Left lung (tissue), 14 donors: ENCODE data around the gene TAGLN. TPM values are rescaled to one million over a fixed set of nuclear protein-coding genes. Genes with fewer than 3 reads are reported as not detected.

Source experiments
- ATAC-seq: fragments of 200-7000 bp; cut with Tn5 transposase; one replicate; pipeline ENCODE4 v1.9.1; 2020; ENCODE audit warnings: moderate library complexity
- DNase-seq, 4 donors: peaks; one replicate each; pipeline ENCODE4 v3.0.0-alpha.2; 2013 to 2020
- H3K27ac ChIP-seq, 2 donors: fragments of 200-600 bp; sonication (generic) in 1 of 2; one replicate each; pipeline versions ENCODE4 v1.5.0 to v1.8.0; 2020 to 2021
- H3K27me3 ChIP-seq, 2 donors: fragments of 200-600 bp; sonication (generic) in 1 of 2; one replicate each; pipeline versions ENCODE4 v1.5.0 to v1.8.0; 2020 to 2021
- H3K36me3 ChIP-seq, 2 donors: fragments of 200-600 bp; sonication (generic) in 1 of 2; one replicate each; pipeline versions ENCODE4 v1.5.0 to v1.8.0; 2020 to 2021
- H3K4me1 ChIP-seq, 2 donors: fragments of 200-600 bp; one replicate each; pipeline ENCODE4 v1.8.0; 2021
- H3K4me3 ChIP-seq, 2 donors: fragments of 200-600 bp; sonication (generic) in 1 of 2; one replicate each; pipeline versions ENCODE4 v1.5.0 to v1.8.0; 2020 to 2021; ENCODE audit warnings: mild to moderate bottlenecking in 1 of 2
- H3K9me3 ChIP-seq, 2 donors: fragments of 200-600 bp; sonication (generic) in 1 of 2; one replicate each; pipeline versions ENCODE4 v1.5.0 to v1.8.0; 2020 to 2021
- intact Hi-C, 2 donors: fragments of 100-400 bp; cut with DNase I; formaldehyde crosslinking; loops; one replicate each; pipeline versions ENCODE4 v1.11.2 to v1.14.2; 2022
- long read RNA-seq, 12 donors: library from polyadenylated mRNA in 2 of 12; unstranded in 2 of 12; transcript quantifications; one replicate each; pipeline ENCODE4 v2.0.0 and lab custom pipeline, GENCODE V29; 2019 to 2026
- polyA plus RNA-seq, 6 donors: library from polyadenylated mRNA; unstranded; fragments of 120-200 nt; gene quantifications; one replicate each; pipeline ENCODE4 v1.2.1, GENCODE V29; 2013; ENCODE audit not compliant: insufficient read length in 6 of 6
- total RNA-seq, 2 donors: library from RNA; stranded (reverse); fragmentation: NEBNext Ultra II Directional; extraction: Animal tissue kit (Norgen Biotek cat#: 25700); gene quantifications; one replicate each; pipeline ENCODE4 v1.2.1, GENCODE V29; 2021
- TF ChIP-seq, protein P1 (sequence below), 2 donors: fragments of 200-600 bp; sonication (generic) in 1 of 2; IDR thresholded peaks; one replicate each; pipeline versions ENCODE4 v1.5.0 to v1.8.0; 2021; ENCODE audit warnings: antibody characterized with exemption in 2 of 2
- donor health status: DM: no; HTN: yes; CAD: no.
- donor health status: DM: no; HTN: no; CAD: no.

Gene TAGLN
- total RNA-seq (100 to 1,000 TPM; 505 to 763 TPM), polyA plus RNA-seq (100 to 1,000 TPM; 104 to 262 (median 149) TPM)
- long read RNA-seq, donor 1, transcript TAGLN-202 (5 exons, 928 nt) = major isoform, 131 of 168 reads
- long read RNA-seq, donor 1, transcript TAGLN-207 (4 exons, 2,166 nt) = minor isoform, 21 of 168 reads
- long read RNA-seq, donor 1, partial matches to known transcripts = 16 of 168 reads
- long read RNA-seq, donor 1, other reads (novel, unspliced or antisense) = 0 of 168 reads
- long read RNA-seq, donor 2, transcript TAGLN-207 (4 exons, 2,166 nt) = minor isoform, 11 of 97 reads
- long read RNA-seq, donor 2, transcript TAGLN-202 (5 exons, 928 nt) = major isoform, 70 of 97 reads
- long read RNA-seq, donor 2, partial matches to known transcripts = 14 of 97 reads
- long read RNA-seq, donor 2, other reads (novel, unspliced or antisense) = 0 of 97 reads
- long read RNA-seq, donor 3, transcript TAGLN-202 (5 exons, 928 nt) = major isoform, 77 of 91 reads
- long read RNA-seq, donor 3, transcript TAGLN-207 (4 exons, 2,166 nt) = minor isoform, 9 of 91 reads
- long read RNA-seq, donor 3, partial matches to known transcripts = 5 of 91 reads
- long read RNA-seq, donor 3, other reads (novel, unspliced or antisense) = 0 of 91 reads
- long read RNA-seq, donor 4, transcript TAGLN-201 (5 exons, 1,477 nt) = minor isoform, 8 of 989 reads
- long read RNA-seq, donor 4, transcript TAGLN-207 (4 exons, 2,166 nt) = minor isoform, 11 of 989 reads
- long read RNA-seq, donor 4, transcript TAGLN-202 (5 exons, 928 nt) = major isoform, 904 of 989 reads
- long read RNA-seq, donor 4, partial matches to known transcripts = 43 of 989 reads
- long read RNA-seq, donor 4, other reads (novel, unspliced or antisense) = 19 of 989 reads
- long read RNA-seq, donor 5, transcript TAGLN-202 (5 exons, 928 nt) = major isoform, 89 of 105 reads
- long read RNA-seq, donor 5, transcript TAGLN-207 (4 exons, 2,166 nt) = minor isoform, 8 of 105 reads
- long read RNA-seq, donor 5, partial matches to known transcripts = 7 of 105 reads
- long read RNA-seq, donor 5, other reads (novel, unspliced or antisense) = 0 of 105 reads
- long read RNA-seq, donor 6, transcript TAGLN-202 (5 exons, 928 nt) = major isoform, 53 of 87 reads
- long read RNA-seq, donor 6, partial matches to known transcripts = 31 of 87 reads
- long read RNA-seq, donor 6, other reads (novel, unspliced or antisense) = 0 of 87 reads
- long read RNA-seq, donor 7, transcript TAGLN-207 (4 exons, 2,166 nt) = minor isoform, 9 of 56 reads
- long read RNA-seq, donor 7, transcript TAGLN-202 (5 exons, 928 nt) = major isoform, 46 of 56 reads
- long read RNA-seq, donor 7, partial matches to known transcripts = 0 of 56 reads
- long read RNA-seq, donor 7, other reads (novel, unspliced or antisense) = 0 of 56 reads
- long read RNA-seq, donor 8, transcript TAGLN-202 (5 exons, 928 nt) = major isoform, 79 of 91 reads
- long read RNA-seq, donor 8, transcript TAGLN-207 (4 exons, 2,166 nt) = minor isoform, 12 of 91 reads
- long read RNA-seq, donor 8, partial matches to known transcripts = 0 of 91 reads
- long read RNA-seq, donor 8, other reads (novel, unspliced or antisense) = 0 of 91 reads
- long read RNA-seq, donor 9, partial matches to known transcripts = 0 of 1 reads
- long read RNA-seq, donor 9, other reads (novel, unspliced or antisense) = 0 of 1 reads
- long read RNA-seq, donor 10, transcript TAGLN-203 (6 exons, 1,048 nt) = minor isoform, 6 of 2,455 reads
- long read RNA-seq, donor 10, transcript TAGLN-202 (5 exons, 928 nt) = major isoform, 2,334 of 2,455 reads
- long read RNA-seq, donor 10, transcript TAGLN-207 (4 exons, 2,166 nt) = minor isoform, 42 of 2,455 reads
- long read RNA-seq, donor 10, transcript TAGLN-201 (5 exons, 1,477 nt) = minor isoform, 6 of 2,455 reads
- long read RNA-seq, donor 10, partial matches to known transcripts = 16 of 2,455 reads
- long read RNA-seq, donor 10, other reads (novel, unspliced or antisense) = 51 of 2,455 reads
- long read RNA-seq, donor 11, transcript TAGLN-202 (5 exons, 928 nt) = major isoform, 5 of 5 reads
- long read RNA-seq, donor 11, partial matches to known transcripts = 0 of 5 reads
- long read RNA-seq, donor 11, other reads (novel, unspliced or antisense) = 0 of 5 reads
- long read RNA-seq, donor 12, transcript TAGLN-207 (4 exons, 2,166 nt) = minor isoform, 10 of 124 reads
- long read RNA-seq, donor 12, transcript TAGLN-202 (5 exons, 928 nt) = major isoform, 107 of 124 reads
- long read RNA-seq, donor 12, partial matches to known transcripts = 7 of 124 reads
- long read RNA-seq, donor 12, other reads (novel, unspliced or antisense) = 0 of 124 reads

DNA sequence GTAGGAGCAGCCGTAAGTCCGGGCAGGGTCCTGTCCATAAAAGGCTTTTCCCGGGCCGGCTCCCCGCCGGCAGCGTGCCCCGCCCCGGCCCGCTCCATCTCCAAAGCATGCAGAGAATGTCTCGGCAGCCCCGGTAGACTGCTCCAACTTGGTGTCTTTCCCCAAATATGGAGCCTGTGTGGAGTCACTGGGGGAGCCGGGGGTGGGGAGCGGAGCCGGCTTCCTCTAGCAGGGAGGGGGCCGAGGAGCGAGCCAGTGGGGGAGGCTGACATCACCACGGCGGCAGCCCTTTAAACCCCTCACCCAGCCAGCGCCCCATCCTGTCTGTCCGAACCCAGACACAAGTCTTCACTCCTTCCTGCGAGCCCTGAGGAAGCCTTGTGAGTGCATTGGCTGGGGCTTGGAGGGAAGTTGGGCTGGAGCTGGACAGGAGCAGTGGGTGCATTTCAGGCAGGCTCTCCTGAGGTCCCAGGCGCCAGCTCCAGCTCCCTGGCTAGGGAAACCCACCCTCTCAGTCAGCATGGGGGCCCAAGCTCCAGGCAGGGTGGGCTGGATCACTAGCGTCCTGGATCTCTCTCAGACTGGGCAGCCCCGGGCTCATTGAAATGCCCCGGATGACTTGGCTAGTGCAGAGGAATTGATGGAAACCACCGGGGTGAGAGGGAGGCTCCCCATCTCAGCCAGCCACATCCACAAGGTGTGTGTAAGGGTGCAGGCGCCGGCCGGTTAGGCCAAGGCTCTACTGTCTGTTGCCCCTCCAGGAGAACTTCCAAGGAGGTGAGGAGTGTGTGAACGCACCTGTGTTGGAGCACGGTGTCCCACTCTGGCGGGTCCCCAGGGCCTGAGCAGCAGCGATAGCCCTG lies at the start of gene TAGLN:
TSS of gene TAGLN (plus strand) at position 318 of the 863 bp plus-strand sequence. CDS start 3,644 bp downstream, outside the sequence.
- intact Hi-C loops = no loop called here
- Histone ChIP-seq H3K4me3 (peak within 1 kb of the TSS; percentile 25 to 34), H3K9me3 (no peaks in the 10 kb centered on the region), H3K27me3 (no peaks in the 10 kb centered on the region), H3K27ac (peak within 1 kb of the TSS; percentile 70 to 84), H3K4me1 (peaks cover 11 to 19% of the 10 kb centered on the region in 2 donors), H3K36me3 (peaks cover 0 to 45% of the 10 kb centered on the region in 2 donors)
- peak in 3 of 4 donors; percentile 68 to 84 (median 76) for DNase-seq
- TF ChIP-seq, protein P1, sequence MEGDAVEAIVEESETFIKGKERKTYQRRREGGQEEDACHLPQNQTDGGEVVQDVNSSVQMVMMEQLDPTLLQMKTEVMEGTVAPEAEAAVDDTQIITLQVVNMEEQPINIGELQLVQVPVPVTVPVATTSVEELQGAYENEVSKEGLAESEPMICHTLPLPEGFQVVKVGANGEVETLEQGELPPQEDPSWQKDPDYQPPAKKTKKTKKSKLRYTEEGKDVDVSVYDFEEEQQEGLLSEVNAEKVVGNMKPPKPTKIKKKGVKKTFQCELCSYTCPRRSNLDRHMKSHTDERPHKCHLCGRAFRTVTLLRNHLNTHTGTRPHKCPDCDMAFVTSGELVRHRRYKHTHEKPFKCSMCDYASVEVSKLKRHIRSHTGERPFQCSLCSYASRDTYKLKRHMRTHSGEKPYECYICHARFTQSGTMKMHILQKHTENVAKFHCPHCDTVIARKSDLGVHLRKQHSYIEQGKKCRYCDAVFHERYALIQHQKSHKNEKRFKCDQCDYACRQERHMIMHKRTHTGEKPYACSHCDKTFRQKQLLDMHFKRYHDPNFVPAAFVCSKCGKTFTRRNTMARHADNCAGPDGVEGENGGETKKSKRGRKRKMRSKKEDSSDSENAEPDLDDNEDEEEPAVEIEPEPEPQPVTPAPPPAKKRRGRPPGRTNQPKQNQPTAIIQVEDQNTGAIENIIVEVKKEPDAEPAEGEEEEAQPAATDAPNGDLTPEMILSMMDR (IDR thresholded peaks at IDR 0.05) = no peak
- ATAC-seq = peak; percentile 76

DNA sequence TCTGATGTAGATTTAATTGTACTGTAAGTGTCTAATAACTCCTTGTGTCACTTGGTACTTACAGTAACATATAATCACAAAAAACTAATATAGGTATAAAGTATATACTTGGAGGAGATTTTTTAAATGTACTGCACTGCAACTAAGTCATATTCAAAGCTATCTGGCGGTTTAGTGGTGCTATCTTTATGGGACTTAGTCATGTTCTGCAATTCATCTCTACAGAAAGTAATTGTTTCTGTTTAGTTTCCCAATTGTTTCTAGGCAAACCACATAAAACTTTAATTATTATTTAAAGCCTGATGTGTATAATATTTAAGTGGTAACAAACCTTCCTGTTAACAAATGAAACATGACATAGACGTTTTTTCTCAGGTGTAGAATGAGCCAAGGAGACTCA lies 47.1 kb upstream of the TAGLN start:
- DNase-seq = no peak
- ATAC-seq = no peak
- intact Hi-C loops = no loop called here
- Histone ChIP-seq H3K27ac (no peak overlapping the region), H3K4me1 (peaks cover 0 to 32% of the 10 kb centered on the region in 2 donors), H3K36me3 (peaks cover 0 to 72% of the 10 kb centered on the region in 2 donors), H3K4me3 (no peak overlapping the region), H3K9me3 (no peaks in the 10 kb centered on the region), H3K27me3 (no peaks in the 10 kb centered on the region)
- TF ChIP-seq, protein P1 (IDR thresholded peaks at IDR 0.05) = no peak

GRCh38 chr11:117154468-117154867 lies 44.7 kb upstream of the TAGLN start:
- DNase-seq (no peak), ATAC-seq (no peak)
- H3K4me3 ChIP-seq = no peak overlapping the region
- H3K27ac ChIP-seq = no peak overlapping the region
- intact Hi-C loops = no loop called here
- peaks cover 0 to 73% of the 10 kb centered on the region in 2 donors for H3K36me3 ChIP-seq
- H3K4me1 ChIP-seq = peaks cover 0 to 27% of the 10 kb centered on the region in 2 donors
- TF ChIP-seq, protein P1 (IDR thresholded peaks at IDR 0.05) = no peak
- no peaks in the 10 kb centered on the region for H3K27me3 ChIP-seq
- no peaks in the 10 kb centered on the region for H3K9me3 ChIP-seq
